Mucosa of stomach (tissue), 1 donor: ENCODE data around the gene EFL1.
"Not testable (repeated sequence)": the region's sequence is repeated elsewhere in the genome, so short reads cannot be mapped to it uniquely, and the experiment has no call there.

ENCODE experiments used
- H3K27me3 ChIP-seq: one replicate; pipeline ENCODE4 v1.7.0; 2013; ENCODE audit warnings: mild to moderate bottlenecking, low read length; ENCODE audit not compliant: control insufficient read depth, insufficient read depth
- H3K36me3 ChIP-seq: one replicate; pipeline ENCODE4 v1.7.0; 2013; ENCODE audit warnings: low read length; ENCODE audit not compliant: control insufficient read depth, insufficient read depth
- H3K4me1 ChIP-seq: one replicate; pipeline ENCODE4 v1.7.0; 2013; ENCODE audit warnings: mild to moderate bottlenecking, low read length; ENCODE audit not compliant: control insufficient read depth, insufficient read depth
- H3K4me3 ChIP-seq: one replicate; pipeline ENCODE4 v1.7.0; 2013; ENCODE audit warnings: low read length
- H3K9ac ChIP-seq: one replicate; pipeline ENCODE4 v1.7.0; 2013; ENCODE audit warnings: mild to moderate bottlenecking, low read length, moderate library complexity
- H3K9me3 ChIP-seq: one replicate; pipeline ENCODE4 v1.7.0; 2013; ENCODE audit warnings: mild to moderate bottlenecking, low read length, moderate library complexity; ENCODE audit not compliant: control insufficient read depth
- donor health status: Pancreatic carcinoma.

The EFL1 gene

DNA sequence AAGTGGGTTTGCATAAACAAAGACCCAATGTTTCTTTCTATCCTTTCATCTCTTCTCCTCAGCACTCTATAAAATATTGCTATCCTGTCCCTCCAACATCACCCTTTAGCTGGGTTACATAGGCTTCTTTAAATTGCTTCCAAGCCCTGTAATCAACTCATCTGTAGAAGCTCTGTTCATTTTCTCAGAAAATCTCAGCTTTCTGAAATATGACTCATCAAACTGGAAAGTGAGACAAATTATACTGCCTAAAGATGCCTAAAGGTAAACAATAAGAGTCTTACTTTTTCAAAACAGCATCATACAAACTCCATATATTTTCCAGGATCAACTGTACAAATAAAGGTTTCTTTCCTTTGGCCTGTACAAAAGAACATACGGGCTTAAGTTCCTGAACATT is 33.8 kb downstream of the EFL1 start:
- Histone ChIP-seq H3K9me3 (no peaks in the 10 kb centered on the region), H3K27me3 (no peaks in the 10 kb centered on the region), H3K4me3 (no peak overlapping the region), H3K9ac (no peak overlapping the region), H3K4me1 (no peaks in the 10 kb centered on the region), H3K36me3 (no peaks in the 10 kb centered on the region)

DNA sequence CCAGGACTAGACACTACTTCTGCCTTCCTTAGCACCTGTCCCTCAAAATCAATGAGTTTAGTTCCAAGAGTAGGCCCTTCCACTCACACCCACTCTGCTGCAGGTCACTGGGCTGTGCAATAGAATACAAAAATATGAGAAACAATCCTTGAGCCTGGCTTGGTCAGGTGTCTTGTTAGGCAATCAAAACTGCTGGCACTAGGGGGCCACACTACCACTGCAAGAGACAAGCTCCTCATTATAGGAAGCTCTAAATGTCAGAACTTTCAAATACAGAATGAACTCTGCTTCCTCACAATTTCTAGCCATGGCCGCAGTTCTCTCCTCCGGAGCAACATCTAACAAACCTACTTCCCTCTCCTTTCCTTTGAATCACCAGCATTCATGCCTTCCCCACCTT is 41.0 kb downstream of the EFL1 start:
- not testable (repeated sequence) for H3K4me3 ChIP-seq, H3K36me3 ChIP-seq, H3K4me1 ChIP-seq, H3K9me3 ChIP-seq, H3K9ac ChIP-seq, H3K27me3 ChIP-seq

DNA sequence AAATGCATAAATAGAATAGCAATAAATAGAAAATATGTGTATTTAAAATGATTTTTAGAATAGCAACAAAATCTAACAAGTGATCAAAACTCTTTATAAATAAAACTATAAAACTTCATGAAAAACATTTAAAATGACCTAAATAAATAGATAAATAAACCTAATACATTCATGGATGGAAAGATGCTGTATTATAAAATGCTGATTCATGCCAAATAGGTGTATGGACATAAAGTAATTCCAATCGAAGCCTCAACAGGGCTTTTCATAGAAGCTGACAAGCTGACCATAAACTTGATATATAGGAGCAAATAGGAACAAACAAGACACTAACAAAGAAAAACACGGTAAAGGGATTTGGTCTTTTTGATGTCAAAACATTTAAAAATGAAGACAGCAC is 46.4 kb downstream of the EFL1 start:
- not testable (repeated sequence) for H3K4me3 ChIP-seq, H3K9ac ChIP-seq, H3K9me3 ChIP-seq, H3K36me3 ChIP-seq, H3K4me1 ChIP-seq, H3K27me3 ChIP-seq

DNA sequence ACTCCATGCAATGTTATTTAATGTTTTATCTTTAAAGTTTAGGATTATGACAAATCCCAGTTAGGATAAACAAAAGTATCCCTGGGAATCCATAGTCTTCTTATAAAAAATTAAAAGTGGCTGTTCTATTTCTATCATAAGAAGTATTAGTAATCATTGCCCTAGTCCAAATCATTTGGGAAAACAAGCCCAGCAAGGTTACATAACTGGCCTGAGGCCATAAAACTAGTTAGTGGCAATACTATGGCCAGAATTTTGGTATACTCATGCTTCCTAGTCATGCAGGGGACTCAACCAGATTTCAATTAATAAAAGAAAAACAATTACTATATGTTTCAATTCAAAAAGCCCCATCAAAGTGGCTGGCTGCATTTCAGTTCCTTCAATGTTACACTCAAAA is 50.3 kb downstream of the EFL1 start:
- not testable (repeated sequence) for H3K9ac ChIP-seq, H3K9me3 ChIP-seq, H3K4me1 ChIP-seq, H3K36me3 ChIP-seq, H3K4me3 ChIP-seq, H3K27me3 ChIP-seq

DNA sequence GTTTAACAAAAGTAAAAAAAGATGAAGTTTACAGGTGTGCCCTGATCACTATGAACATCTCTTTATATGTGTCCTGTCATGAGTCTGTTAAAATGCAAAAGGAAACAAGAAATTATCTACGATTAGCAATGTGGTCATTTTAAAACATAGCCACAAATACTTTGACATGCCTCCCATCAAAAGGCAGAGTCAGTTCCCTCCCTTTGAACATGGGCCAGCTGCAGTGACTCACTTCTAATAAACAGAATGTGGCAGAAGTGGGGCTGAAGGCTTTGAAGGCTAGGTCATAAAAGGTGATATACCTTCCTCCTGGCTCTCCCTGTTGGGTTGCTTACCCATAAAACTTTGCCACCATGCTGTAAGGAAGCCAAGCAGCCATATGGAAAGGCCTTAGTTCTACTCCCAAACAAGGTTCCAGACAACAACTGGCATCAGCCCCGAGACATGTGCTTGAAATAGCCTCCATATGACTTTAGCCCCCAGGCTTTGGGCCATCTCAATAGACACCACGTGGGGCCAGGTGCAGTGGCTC is 52.4 kb downstream of the EFL1 start:
- not testable (repeated sequence) for H3K9me3 ChIP-seq, H3K9ac ChIP-seq, H3K27me3 ChIP-seq, H3K4me1 ChIP-seq, H3K4me3 ChIP-seq, H3K36me3 ChIP-seq

DNA sequence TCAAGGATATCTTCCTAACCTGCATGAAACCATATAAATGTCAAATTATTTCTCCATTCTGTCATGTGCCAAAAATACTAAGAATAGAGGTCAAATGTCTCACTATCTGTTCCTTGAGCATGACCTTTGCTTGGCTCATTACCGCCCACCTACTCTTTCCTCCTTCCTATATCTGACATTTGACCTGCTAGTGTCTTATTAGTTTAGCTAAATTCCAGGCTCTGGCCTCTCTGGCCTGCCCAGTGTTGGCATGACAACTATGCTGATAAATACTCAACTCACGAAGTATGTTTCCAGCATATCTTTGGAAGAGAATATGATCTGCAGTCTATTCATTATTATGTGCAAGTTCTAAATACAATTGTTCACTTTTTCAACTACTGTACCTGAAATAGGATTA is 58.0 kb downstream of the EFL1 start:
- H3K9me3 ChIP-seq = not testable (repeated sequence)

DNA sequence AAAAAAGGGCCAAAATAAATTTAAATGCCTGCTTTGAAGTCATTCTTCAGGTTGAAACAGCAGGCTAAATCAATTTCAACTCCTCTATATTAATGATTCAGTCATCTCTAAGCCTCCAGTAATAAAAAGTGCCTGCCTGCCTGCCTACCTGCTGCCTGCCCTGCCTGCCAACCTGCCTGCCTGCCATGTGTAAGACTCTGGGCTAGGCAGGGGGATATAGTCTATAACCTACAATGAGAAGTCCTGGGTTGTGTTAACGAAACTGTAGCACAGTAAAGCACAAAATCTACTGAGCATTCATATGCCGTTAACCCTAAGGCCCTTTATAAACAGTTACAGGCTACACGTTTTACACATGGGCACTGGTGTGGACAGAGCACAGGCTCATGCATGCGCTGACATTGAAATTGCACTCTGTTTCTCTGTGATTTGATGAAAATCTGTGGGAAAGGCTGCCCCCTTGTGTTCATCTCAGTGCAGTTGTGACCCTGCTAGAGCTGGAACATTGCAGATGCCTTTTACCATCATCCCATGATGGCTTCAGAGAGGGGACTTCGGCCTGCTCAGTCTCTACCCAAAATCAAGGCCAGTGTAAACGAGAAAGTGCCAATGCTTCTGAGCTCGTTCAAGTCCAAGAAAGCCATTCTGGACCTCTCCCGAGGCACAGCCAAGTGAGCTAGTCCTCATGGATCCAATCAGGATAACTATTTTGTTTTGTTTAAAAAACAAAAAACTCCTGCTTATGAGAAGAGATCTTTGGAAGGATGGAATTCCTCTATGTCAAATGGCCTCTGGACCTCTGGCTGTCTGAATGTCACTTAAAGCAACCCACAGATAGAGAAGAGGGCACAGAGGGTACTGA is 64.6 kb downstream of the EFL1 start:
- no peaks in the 10 kb centered on the region for H3K9me3 ChIP-seq
- no peaks in the 10 kb centered on the region for H3K27me3 ChIP-seq
- H3K4me1 ChIP-seq = no peaks in the 10 kb centered on the region
- H3K4me3 ChIP-seq = no peak overlapping the region
- no peak overlapping the region for H3K9ac ChIP-seq
- H3K36me3 ChIP-seq = no peaks in the 10 kb centered on the region

More for the DNA sequence above, 58.0 kb downstream of the EFL1 start:
- H3K4me3 ChIP-seq, H3K27me3 ChIP-seq, H3K9ac ChIP-seq, H3K4me1 ChIP-seq, H3K36me3 ChIP-seq: not testable (repeated sequence)

DNA sequence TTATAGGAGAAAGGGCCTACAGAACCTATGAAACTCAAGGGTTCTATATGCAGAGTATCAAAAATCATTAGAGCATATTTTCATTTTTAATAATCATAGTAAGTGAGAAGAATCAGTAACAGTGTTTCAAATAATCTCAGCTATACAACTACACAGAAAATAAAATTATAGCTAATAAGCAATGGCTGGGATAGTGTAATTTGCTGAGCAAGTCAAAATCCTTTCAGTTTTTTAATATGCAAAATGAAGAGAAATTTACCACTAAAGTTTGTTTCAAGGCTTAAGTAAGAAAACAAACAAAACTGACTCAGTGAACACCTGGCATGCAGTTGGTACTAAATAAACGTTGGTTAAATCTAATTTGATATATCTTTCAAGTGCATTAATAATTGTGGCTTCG is 66.2 kb downstream of the EFL1 start:
- H3K4me1 ChIP-seq = no peaks in the 10 kb centered on the region
- no peak overlapping the region for H3K9ac ChIP-seq
- no peaks in the 10 kb centered on the region for H3K36me3 ChIP-seq
- no peak overlapping the region for H3K4me3 ChIP-seq
- H3K27me3 ChIP-seq = no peaks in the 10 kb centered on the region
- H3K9me3 ChIP-seq = no peaks in the 10 kb centered on the region

DNA sequence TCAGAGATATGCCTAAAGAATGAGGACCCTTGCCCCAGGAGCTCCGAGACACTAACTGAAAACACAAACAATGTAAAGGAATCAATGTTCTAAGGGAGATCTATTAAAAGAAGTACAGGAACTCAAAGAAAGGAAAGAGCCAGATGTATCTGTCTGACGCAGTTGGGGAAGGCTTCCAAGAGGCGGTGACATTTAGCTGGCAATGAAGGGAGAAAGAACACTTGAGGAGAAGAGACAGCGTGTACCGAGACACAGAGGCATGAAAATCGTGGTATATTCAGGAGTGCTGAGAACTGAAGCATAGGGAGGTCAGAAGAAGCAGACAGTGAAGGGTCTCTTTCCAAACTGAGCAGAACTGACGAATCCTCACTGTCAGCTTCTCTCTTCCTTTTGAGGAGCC is 66.7 kb downstream of the EFL1 start:
- not testable (repeated sequence) for H3K36me3 ChIP-seq, H3K4me3 ChIP-seq, H3K9ac ChIP-seq, H3K9me3 ChIP-seq, H3K27me3 ChIP-seq, H3K4me1 ChIP-seq

DNA sequence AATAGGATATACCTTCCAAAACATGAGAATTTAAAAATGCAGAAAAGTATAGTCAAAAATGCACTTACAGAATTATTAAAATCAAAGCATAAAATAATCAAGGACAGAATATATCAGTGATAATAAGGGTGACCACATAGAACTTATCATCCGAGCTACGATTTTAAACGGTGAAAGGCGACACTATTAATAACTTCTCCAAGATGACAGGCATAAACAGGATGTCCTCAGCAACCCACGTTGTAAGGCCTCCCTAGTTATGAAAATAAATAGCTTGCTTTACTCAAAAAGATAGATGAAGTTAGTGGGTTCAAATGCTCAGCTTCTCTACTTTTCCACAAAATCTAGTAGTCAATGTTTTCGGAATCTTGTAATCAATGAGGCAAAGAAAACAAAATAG is 68.0 kb downstream of the EFL1 start:
- H3K9ac ChIP-seq, H3K9me3 ChIP-seq, H3K4me3 ChIP-seq, H3K27me3 ChIP-seq, H3K36me3 ChIP-seq, H3K4me1 ChIP-seq: not testable (repeated sequence)

DNA sequence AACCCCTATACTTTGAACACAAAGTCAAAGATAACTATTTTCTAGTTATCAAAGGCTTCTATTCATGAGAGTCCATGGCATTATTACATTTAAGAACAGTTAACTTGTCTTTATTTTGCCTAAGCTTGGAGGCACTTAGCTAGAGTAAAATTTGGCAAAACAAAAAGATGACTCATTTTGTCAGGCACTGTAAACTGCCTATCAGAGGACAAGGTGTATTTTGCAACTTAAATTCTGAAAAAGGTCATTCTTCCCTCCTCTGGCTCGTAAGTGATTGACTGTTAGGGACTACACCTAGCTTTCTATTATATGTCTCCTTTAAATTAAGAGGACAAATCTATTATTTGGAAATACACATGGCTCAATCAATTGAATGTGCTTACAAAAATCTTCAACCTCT is 69.1 kb downstream of the EFL1 start:
- H3K36me3 ChIP-seq, H3K4me3 ChIP-seq, H3K9me3 ChIP-seq, H3K4me1 ChIP-seq, H3K27me3 ChIP-seq, H3K9ac ChIP-seq: not testable (repeated sequence)

DNA sequence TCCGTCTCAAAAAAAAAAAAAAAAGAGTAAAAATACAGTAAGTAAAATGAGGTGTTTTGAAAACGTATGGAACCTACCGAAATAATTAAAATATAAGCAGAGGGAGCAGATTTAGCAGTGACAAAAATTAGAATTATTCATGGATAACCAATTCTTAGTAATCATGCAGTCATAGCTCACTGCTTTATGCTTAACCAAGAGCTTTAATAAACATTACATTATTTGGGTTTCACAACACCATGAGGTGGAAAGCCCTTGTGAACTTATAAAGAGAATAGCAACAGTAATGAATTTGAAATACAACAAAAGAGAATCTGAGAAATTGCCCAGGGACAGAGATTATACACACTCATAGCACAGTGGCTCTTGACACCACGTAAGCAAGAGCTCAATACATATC is 70.1 kb downstream of the EFL1 start:
- H3K4me1 ChIP-seq, H3K9me3 ChIP-seq, H3K9ac ChIP-seq, H3K27me3 ChIP-seq, H3K4me3 ChIP-seq, H3K36me3 ChIP-seq: not testable (repeated sequence)
